Keratinocyte (primary cell): ENCODE results near the gene MPI.

Experiments
- CTCF ChIP-seq, 3 experiments: IDR thresholded peaks in 1 of 3; conservative IDR thresholded peaks in 1 of 3; optimal IDR thresholded peaks in 1 of 3; 2 replicates in 2 of 3; 3 replicates in 1 of 3; pipeline versions ENCODE3 to v1.5.1; 2011; ENCODE audit warnings: low read length in 3 of 3, mild to moderate bottlenecking in 3 of 3, moderate library complexity in 2 of 3, control low read depth in 1 of 3, inconsistent platforms in 1 of 3; ENCODE audit not compliant: insufficient read depth in 2 of 3; ENCODE audit errors: extremely low read depth in 1 of 3
- EZH2 ChIP-seq: IDR thresholded peaks from one replicate; pipeline ENCODE4 v1.6.1; 2012; ENCODE audit warnings: inconsistent platforms, mild to moderate bottlenecking, low read length, moderate library complexity

GRCh38 chr15:74903676-74904075, 13.8 kb downstream of the MPI start:
- TF ChIP-seq CTCF (optimal IDR thresholded peaks at IDR 0.05 in 1 of 3, IDR thresholded peaks at IDR 0.05 in 1 of 3, conservative IDR thresholded peaks at IDR 0.05 in 1 of 3; ENCODE audit: extremely low read depth in 1 of 3, insufficient read depth in 2 of 3, low read length in 3 of 3), result no peak
- no peak for TF ChIP-seq EZH2
